WTC11 (cell line): ENCODE data around the gene GPR3. TPM values are rescaled to one million over a fixed set of nuclear protein-coding genes. Genes with fewer than 3 reads are reported as not detected.

ENCODE experiments used
- ATAC-seq: fragments of 200-7000 bp; cut with Tn5 transposase; 2 replicates; pipeline ENCODE4 v1.10.0; 2021; ENCODE audit warnings: mild to moderate bottlenecking, moderate library complexity
- CTCF ChIA-PET: fragments of 300-600 bp; sonication (Branson Sonifier 250); formaldehyde crosslinking; loops from one replicate; lab custom pipeline; 2021; ENCODE audit warnings: antibody characterized with exemption; lab: Charles Lee
- POLR2A ChIA-PET: fragments of 350-600 bp; sonication (Branson Sonifier 250); formaldehyde crosslinking; loops from one replicate; lab custom pipeline; 2021; ENCODE audit warnings: antibody characterized with exemption; lab: Charles Lee
- DNase-seq: peaks from one replicate; pipeline ENCODE4 v3.0.0; 2021; ENCODE audit warnings: low spot score
- H3K27ac Mint-ChIP-seq: 2 replicates; pipeline ENCODE4 v1.8.0; 2021; ENCODE audit warnings: mixed read lengths
- H3K27me3 Mint-ChIP-seq: 2 replicates; pipeline ENCODE4 v1.8.0; 2021; ENCODE audit warnings: low read depth, mild to moderate bottlenecking, moderate library complexity, mixed read lengths
- H3K36me3 Mint-ChIP-seq: 2 replicates; pipeline ENCODE4 v1.8.0; 2021; ENCODE audit warnings: mixed read lengths
- H3K4me1 Mint-ChIP-seq: 2 replicates; pipeline ENCODE4 v1.8.0; 2022; ENCODE audit warnings: mixed read lengths
- H3K4me3 Mint-ChIP-seq: 2 replicates; pipeline ENCODE4 v1.8.0; 2021; ENCODE audit warnings: mild to moderate bottlenecking, moderate library complexity, mixed read lengths
- H3K9me3 Mint-ChIP-seq: 2 replicates; pipeline ENCODE4 v1.8.0; 2021; ENCODE audit warnings: mixed read lengths
- AFF4 ChIP-seq: sonication (generic); formaldehyde crosslinking; IDR thresholded peaks from 2 replicates; pipeline ENCODE4 v1.8.1; 2023; ENCODE audit warnings: mild to moderate bottlenecking, missing genetic modification reagents, borderline replicate concordance
- ATF2 ChIP-seq: sonication (generic); formaldehyde crosslinking; IDR thresholded peaks from 2 replicates; pipeline ENCODE4 v1.8.1; 2022; ENCODE audit warnings: low read depth, missing genetic modification reagents, borderline replicate concordance
- CDX4 ChIP-seq: fragments of 250-450 bp; sonication (Bioruptor Pico); IDR thresholded peaks from 2 replicates; pipeline ENCODE4 v1.9.0; 2021; ENCODE audit warnings: moderate library complexity, mild to moderate bottlenecking, inconsistent platforms, borderline replicate concordance
- E2F5 ChIP-seq: sonication (generic); formaldehyde crosslinking; IDR thresholded peaks from 2 replicates; pipeline ENCODE4 v1.8.1; 2022; ENCODE audit warnings: mild to moderate bottlenecking, moderate library complexity, missing genetic modification reagents
- ESRRA ChIP-seq: sonication (generic); formaldehyde crosslinking; IDR thresholded peaks from 2 replicates; pipeline ENCODE4 v1.8.1; 2022; ENCODE audit warnings: mild to moderate bottlenecking, missing genetic modification reagents, borderline replicate concordance
- FOXP1 ChIP-seq: sonication (generic); formaldehyde crosslinking; IDR thresholded peaks from 2 replicates; pipeline ENCODE4 v1.8.0; 2022; ENCODE audit warnings: missing genetic modification reagents, mild to moderate bottlenecking, moderate library complexity, borderline replicate concordance
- GRHL2 ChIP-seq: fragments of 250-450 bp; sonication (Bioruptor Pico); IDR thresholded peaks from 2 replicates; pipeline ENCODE4 v1.8.0; 2022; ENCODE audit warnings: mild to moderate bottlenecking, moderate library complexity; ENCODE audit not compliant: insufficient replicate concordance, severe bottlenecking
- IRF1 ChIP-seq: sonication (generic); formaldehyde crosslinking; IDR thresholded peaks from 2 replicates; pipeline ENCODE4 v1.8.0; 2023; ENCODE audit warnings: missing genetic modification reagents
- MAX ChIP-seq: sonication (generic); formaldehyde crosslinking; IDR thresholded peaks from 2 replicates; pipeline ENCODE4 v1.8.0; 2022; ENCODE audit warnings: mild to moderate bottlenecking, missing genetic modification reagents
- NFATC4 ChIP-seq: fragments of 250-450 bp; sonication (Bioruptor Pico); IDR thresholded peaks from 2 replicates; pipeline ENCODE4 v1.9.0; 2021; ENCODE audit warnings: mild to moderate bottlenecking
- NFE2L1 ChIP-seq: sonication (generic); formaldehyde crosslinking; IDR thresholded peaks from 2 replicates; pipeline ENCODE4 v1.8.1; 2023; ENCODE audit warnings: missing genetic modification reagents
- PRDM15 ChIP-seq: sonication (generic); formaldehyde crosslinking; IDR thresholded peaks from 2 replicates; pipeline ENCODE4 v1.8.0; 2022; ENCODE audit warnings: missing genetic modification reagents
- PRRX2 ChIP-seq: fragments of 250-450 bp; sonication (Bioruptor Pico); IDR thresholded peaks from 2 replicates; pipeline ENCODE4 v1.8.0; 2021; ENCODE audit warnings: mild to moderate bottlenecking
- ZMAT4 ChIP-seq: fragments of 250-450 bp; sonication (Bioruptor Pico); IDR thresholded peaks from 2 replicates; pipeline ENCODE4 v1.9.0; 2021; ENCODE audit warnings: mild to moderate bottlenecking
- ZNF138 ChIP-seq: sonication (generic); formaldehyde crosslinking; conservative IDR thresholded peaks from 2 replicates; pipeline ENCODE4 v1.8.1; 2022; ENCODE audit warnings: mild to moderate bottlenecking, moderate library complexity, missing genetic modification reagents
- ZNF263 ChIP-seq: sonication (generic); formaldehyde crosslinking; IDR thresholded peaks from 2 replicates; pipeline ENCODE4 v1.8.1; 2022; ENCODE audit warnings: low read depth, mild to moderate bottlenecking, moderate library complexity, missing genetic modification reagents
- ZNF423 ChIP-seq: fragments of 250-450 bp; sonication (Bioruptor Pico); IDR thresholded peaks from 2 replicates; pipeline ENCODE4 v2.1.2; 2022; ENCODE audit warnings: mild to moderate bottlenecking, moderate library complexity
- total RNA-seq: library from RNA; stranded (reverse); gene quantifications from 3 replicates; pipeline ENCODE4 v1.2.3, GENCODE V29; 2021

The GPR3 gene
- total RNA-seq, 1 experiment from 2014 or later, result 12.4 TPM

- TF ChIP-seq MAX, result peak; percentile 74
- no peak; the same call in 1 of the 2 replicates for TF ChIP-seq ESRRA (CRISPR knock-in tag)
- TF ChIP-seq, all 79 proteins: peak for 9
These were observed 35.0 kb upstream of the GPR3 start (continued) for GRCh38 chr1:27357281-27358037.

GRCh38 chr1:27358038-27358927 is 34.1 kb upstream of the GPR3 start:
- Mint-ChIP-seq H3K9me3 (no peaks in the 10 kb centered on the region), H3K27ac (no peak overlapping the region), H3K36me3 (no peaks in the 10 kb centered on the region), H3K27me3 (peaks cover 56% of the 10 kb centered on the region), H3K4me1 (peaks cover 17% of the 10 kb centered on the region), H3K4me3 (peak overlapping the region; percentile 37; the same call in 1 of the 2 replicates)
- TF ChIP-seq PRDM15 (CRISPR knock-in tag), result peak; percentile 72
- TF ChIP-seq CDX4 (CRISPR knock-in tag), result no peak
- POLR2A ChIA-PET, result interaction anchor here (0.5 to 1.2 kb wide), 3 partner anchors 8 to 142 kb away, joined by 3 to 6 read pairs (median 4); no protein-coding TSS in a partner anchor
- ATAC-seq, result no peak
- DNase-seq, result no peak
- CTCF ChIA-PET, result interaction anchor here (0.6 to 11.0 kb wide), 46 partner anchors 9 to 317 kb away, joined by 3 to 258 read pairs (median 5); partner anchors contain the start of genes CD164L2, FCN3, GPR3 and MAP3K6

- Mint-ChIP-seq H3K4me3 (0 out of 2 replicates have a peak overlapping the region, but pooled peaks have one; percentile 14), H3K27ac (no peak overlapping the region), H3K36me3 (no peaks in the 10 kb centered on the region), H3K27me3 (peaks cover 56% of the 10 kb centered on the region), H3K4me1 (peaks cover 17% of the 10 kb centered on the region), H3K9me3 (no peaks in the 10 kb centered on the region)
- POLR2A ChIA-PET, result no interaction called here
- no peak for DNase-seq
- CTCF ChIA-PET, result interaction anchor here (0.6 to 11.0 kb wide), 13 partner anchors 10 to 247 kb away, joined by 3 to 258 read pairs (median 31); partner anchors contain the start of genes CD164L2, GPR3, MAP3K6 and SYTL1
- no peak for ATAC-seq
- no peak for TF ChIP-seq IRF1 (CRISPR knock-in tag)
- TF ChIP-seq ZNF138 (CRISPR knock-in tag), result no peak
- TF ChIP-seq ZNF263 (CRISPR knock-in tag), result no peak
- no peak for TF ChIP-seq ZNF423 (CRISPR knock-in tag)
- TF ChIP-seq NFATC4 (CRISPR knock-in tag), result no peak
- TF ChIP-seq GRHL2 (CRISPR knock-in tag), result no peak
- TF ChIP-seq E2F5 (CRISPR knock-in tag), result no peak
- no peak for TF ChIP-seq NFE2L1 (CRISPR knock-in tag)
- TF ChIP-seq ATF2 (CRISPR knock-in tag), result no peak
- TF ChIP-seq AFF4 (CRISPR knock-in tag), result no peak
- no peak for TF ChIP-seq PRRX2
- no peak for TF ChIP-seq ZMAT4 (CRISPR knock-in tag)
- no peak for TF ChIP-seq FOXP1
These were observed 33.5 kb upstream of the GPR3 start for GRCh38 chr1:27358928-27359313.
